ENCODE data around the gene PLEKHA4. TPM values are rescaled to one million over a fixed set of nuclear protein-coding genes. Genes with fewer than 3 reads are reported as not detected.

The PLEKHA4 gene
- total RNA-seq, 1 donor = 6.0 TPM

DNA sequence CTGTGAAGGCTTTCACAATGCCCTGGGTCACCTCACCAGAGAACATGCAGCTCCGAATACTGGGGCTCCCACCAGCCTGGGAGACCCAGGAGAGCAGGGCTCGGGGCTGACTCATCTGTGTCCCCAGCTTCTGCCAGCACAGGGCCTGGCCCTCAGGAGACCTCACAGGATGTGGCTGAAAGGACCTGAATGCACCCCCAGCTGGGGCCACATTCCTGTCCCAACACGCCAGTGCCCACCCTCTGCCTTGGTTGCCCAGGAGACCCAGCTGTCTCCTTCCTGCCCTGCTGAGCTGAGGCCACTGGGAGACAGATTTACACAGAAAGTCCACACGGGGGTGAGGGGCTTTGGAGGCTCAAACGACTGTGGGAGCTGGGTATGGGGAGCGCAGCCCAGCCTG is 69.5 kb downstream of the PLEKHA4 start:
- no peak overlapping the region for H3K4me3 ChIP-seq (ENCODE audit: low read depth, low read length)
- TF ChIP-seq, protein P1, sequence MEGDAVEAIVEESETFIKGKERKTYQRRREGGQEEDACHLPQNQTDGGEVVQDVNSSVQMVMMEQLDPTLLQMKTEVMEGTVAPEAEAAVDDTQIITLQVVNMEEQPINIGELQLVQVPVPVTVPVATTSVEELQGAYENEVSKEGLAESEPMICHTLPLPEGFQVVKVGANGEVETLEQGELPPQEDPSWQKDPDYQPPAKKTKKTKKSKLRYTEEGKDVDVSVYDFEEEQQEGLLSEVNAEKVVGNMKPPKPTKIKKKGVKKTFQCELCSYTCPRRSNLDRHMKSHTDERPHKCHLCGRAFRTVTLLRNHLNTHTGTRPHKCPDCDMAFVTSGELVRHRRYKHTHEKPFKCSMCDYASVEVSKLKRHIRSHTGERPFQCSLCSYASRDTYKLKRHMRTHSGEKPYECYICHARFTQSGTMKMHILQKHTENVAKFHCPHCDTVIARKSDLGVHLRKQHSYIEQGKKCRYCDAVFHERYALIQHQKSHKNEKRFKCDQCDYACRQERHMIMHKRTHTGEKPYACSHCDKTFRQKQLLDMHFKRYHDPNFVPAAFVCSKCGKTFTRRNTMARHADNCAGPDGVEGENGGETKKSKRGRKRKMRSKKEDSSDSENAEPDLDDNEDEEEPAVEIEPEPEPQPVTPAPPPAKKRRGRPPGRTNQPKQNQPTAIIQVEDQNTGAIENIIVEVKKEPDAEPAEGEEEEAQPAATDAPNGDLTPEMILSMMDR (IDR thresholded peaks at IDR 0.05; ENCODE audit: insufficient read depth, low read depth, low read length) = no peak
- DNase-seq (ENCODE audit: low read depth) = peak; percentile 13

DNA sequence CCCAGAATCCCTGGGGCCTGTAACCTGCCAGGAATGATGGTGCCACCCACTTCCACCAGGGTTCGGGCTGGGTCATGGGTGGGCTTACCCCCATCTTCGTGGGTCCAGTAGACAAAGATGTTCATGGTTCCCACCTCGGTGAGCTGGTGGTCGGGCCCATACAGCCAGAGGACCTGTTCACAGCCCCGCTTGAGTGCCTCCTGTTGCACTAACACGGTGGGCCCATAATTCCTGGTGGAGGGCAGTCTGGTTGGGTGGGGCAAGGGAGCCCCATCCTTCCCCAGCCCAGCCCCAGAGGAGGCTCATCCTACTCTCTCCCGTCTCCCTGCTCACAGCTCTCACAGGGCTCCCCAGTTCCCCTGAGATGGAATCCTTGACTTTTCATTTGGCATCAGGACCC is 71.3 kb downstream of the PLEKHA4 start:
- DNase-seq (ENCODE audit: low read depth) = no peak
- no peak overlapping the region for H3K4me3 ChIP-seq (ENCODE audit: low read depth, low read length)
- TF ChIP-seq, protein P1 (IDR thresholded peaks at IDR 0.05; ENCODE audit: insufficient read depth, low read depth, low read length) = no peak

DNA sequence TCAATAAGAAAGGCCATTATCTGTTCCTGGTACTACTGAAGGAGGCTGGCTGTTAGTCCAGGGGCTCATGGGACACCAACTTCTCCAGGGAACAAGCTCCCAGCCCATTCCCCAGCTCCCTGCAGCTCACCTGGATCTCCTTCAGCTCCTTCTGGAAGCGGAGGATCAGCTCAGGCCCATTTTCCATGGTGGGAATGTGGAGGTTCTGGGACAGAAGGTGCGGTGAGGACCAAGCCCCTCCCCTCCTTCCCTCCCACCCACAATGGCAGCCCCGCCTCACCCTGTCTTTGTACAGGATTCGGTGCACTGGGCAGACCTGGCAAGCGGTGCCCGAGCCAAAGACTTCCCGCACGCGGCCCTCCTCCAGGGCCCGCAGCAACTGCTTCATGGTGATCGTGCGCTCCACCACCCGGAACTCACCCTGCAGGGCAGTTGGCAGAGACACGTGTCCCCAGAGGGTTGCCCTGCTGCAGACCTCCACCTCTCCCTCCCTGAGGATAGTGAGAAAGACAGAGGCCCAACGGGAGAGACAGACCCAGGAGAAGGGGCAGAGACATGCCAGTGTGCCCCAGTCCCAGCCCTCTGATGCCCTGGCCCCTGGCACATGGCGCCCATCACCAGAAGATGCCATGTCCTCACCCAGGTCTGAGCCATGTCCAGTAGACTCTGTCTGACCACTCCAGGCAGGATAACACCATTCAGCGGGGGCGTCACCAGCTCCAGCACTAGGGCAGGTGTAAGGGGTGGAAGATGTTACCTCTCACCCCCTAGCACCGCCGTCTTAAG is 71.9 kb downstream of the PLEKHA4 start:
- H3K4me3 ChIP-seq (ENCODE audit: low read depth, low read length) = no peak overlapping the region
- no peak for DNase-seq (ENCODE audit: low read depth)
- TF ChIP-seq, protein P1 (IDR thresholded peaks at IDR 0.05; ENCODE audit: insufficient read depth, low read depth, low read length) = no peak

DNA sequence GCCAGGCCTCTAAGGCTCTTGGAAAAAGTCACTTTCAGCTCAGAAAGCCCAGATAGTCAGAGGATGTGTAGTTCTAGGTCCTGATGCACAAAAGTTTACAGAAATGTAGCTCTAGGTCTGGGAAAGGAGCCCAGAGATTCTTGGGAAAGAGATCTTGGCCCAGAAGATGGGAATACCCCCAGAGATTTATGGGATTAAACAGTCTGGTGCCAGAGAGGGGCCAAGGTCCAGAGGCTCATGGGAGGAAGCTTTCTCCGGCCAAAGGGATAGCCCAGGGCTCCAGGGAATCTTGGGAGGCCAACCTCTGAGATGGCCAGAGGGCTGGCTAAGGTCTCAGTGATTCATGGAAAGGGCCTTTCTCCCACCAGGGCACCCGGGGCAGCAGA is 72.7 kb downstream of the PLEKHA4 start:
- DNase-seq (ENCODE audit: low read depth) = no peak
- no peak overlapping the region for H3K4me3 ChIP-seq (ENCODE audit: low read depth, low read length)
- TF ChIP-seq, protein P1 (IDR thresholded peaks at IDR 0.05; ENCODE audit: insufficient read depth, low read depth, low read length) = no peak

DNA sequence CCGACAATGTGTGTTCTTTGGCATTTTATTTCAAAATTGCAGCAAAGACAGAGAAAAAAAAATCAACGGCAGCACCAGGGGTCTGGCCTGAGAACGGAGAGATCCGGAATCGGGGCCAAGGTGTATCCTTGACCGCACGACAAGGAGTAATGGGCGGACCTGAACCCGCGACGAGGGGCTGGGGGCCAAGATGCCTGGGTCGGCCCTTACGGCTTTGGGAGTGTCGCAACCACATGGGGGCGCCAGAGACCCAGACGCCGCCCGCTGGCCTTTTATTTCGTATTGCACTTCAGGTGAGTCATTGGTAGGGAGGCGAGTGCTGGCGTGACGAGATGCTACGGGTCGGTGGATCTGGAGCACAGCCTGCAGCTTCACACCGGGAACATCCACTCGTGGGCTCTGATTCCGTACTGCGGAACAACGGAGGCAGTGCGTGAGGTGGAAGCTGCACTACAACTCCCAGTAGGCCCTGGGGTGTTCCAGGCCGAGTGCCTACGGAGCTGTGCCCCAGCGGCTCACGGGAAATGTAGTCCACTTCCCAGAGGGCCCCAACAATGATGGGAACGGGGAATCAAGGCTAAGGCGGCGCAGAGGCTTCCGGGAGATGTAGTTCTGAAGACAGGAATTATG is 73.2 kb downstream of the PLEKHA4 start:
- TF ChIP-seq, protein P1 (IDR thresholded peaks at IDR 0.05; ENCODE audit: insufficient read depth, low read depth, low read length) = peak; percentile 92
- peak; percentile 92 for DNase-seq (ENCODE audit: low read depth)
- peak overlapping the region; percentile 65 for H3K4me3 ChIP-seq (ENCODE audit: low read depth, low read length)

DNA sequence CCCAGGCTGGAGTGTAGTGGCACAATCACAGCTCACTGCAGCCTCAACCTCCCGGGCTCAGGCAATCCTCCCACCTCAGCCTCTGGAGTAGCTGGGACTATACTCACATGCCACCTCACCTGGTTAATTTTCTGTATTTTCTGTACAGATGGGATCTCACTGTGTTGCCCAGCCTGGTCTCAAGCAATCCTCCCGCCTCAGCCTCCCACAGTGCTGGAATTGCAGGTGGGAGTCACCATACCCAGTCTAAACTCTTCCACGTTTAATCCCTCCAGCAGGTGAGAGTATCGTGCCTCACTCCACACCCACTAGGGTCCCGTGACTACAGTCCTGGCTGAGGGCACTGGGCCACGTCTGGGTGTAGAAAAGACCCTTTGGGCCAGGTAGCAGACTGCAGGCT is 74.1 kb downstream of the PLEKHA4 start:
- H3K4me3 ChIP-seq (ENCODE audit: low read depth, low read length) = no peak overlapping the region
- no peak for DNase-seq (ENCODE audit: low read depth)
- TF ChIP-seq, protein P1 (IDR thresholded peaks at IDR 0.05; ENCODE audit: insufficient read depth, low read depth, low read length) = no peak
